SK-N-SH treated with all-trans-retinoic acid at 6 μM for 48 hours (cell line): Measurements from ENCODE around the gene KLHL29.

Experiments
- ARNTL ChIP-seq: fragments of 450-650 bp; formaldehyde crosslinking; IDR thresholded peaks from 2 replicates; pipeline ENCODE4 v1.5.0; 2020; ENCODE audit warnings: low read depth, mild to moderate bottlenecking, moderate library complexity, borderline replicate concordance
- GLIS3 ChIP-seq: fragments of 250-450 bp; sonication (Bioruptor Pico); IDR thresholded peaks from 2 replicates; pipeline ENCODE4 v1.5.0; 2020; ENCODE audit warnings: mild to moderate bottlenecking, moderate library complexity
- RARB ChIP-seq: fragments of 250-450 bp; sonication (Bioruptor Pico); IDR thresholded peaks from 2 replicates; pipeline ENCODE4 v1.8.0; 2021; ENCODE audit warnings: mild to moderate bottlenecking, moderate library complexity
- SNAI2 ChIP-seq: fragments of 250-450 bp; sonication (Bioruptor Pico); IDR thresholded peaks from 2 replicates; pipeline ENCODE4 v1.5.0; 2020; ENCODE audit warnings: mild to moderate bottlenecking, moderate library complexity
- ZFP30 ChIP-seq: fragments of 450-650 bp; formaldehyde crosslinking; IDR thresholded peaks from 2 replicates; pipeline ENCODE4 v1.5.0; 2022; ENCODE audit warnings: mild to moderate bottlenecking, moderate library complexity
- ZNF8 ChIP-seq: fragments of 450-650 bp; formaldehyde crosslinking; IDR thresholded peaks from 2 replicates; pipeline ENCODE4 v1.5.0; 2020; ENCODE audit warnings: mild to moderate bottlenecking, moderate library complexity
- TF ChIP-seq, protein P1 (sequence below): fragments of 250-450 bp; sonication (Bioruptor Pico); IDR thresholded peaks from 2 replicates; pipeline ENCODE4 v1.8.0; 2021; ENCODE audit warnings: low read depth, mild to moderate bottlenecking, moderate library complexity, borderline replicate concordance
- TF ChIP-seq, protein P2 (sequence below): fragments of 250-450 bp; sonication (Bioruptor Pico); IDR thresholded peaks from 2 replicates; pipeline ENCODE4 v1.5.1; 2020; ENCODE audit warnings: low read depth, mild to moderate bottlenecking, moderate library complexity
- TF ChIP-seq, protein P3 (sequence below): fragments of 250-450 bp; sonication (Bioruptor Pico); IDR thresholded peaks from 2 replicates; pipeline ENCODE4 v1.5.0; 2020; ENCODE audit warnings: mild to moderate bottlenecking, moderate library complexity

DNA sequence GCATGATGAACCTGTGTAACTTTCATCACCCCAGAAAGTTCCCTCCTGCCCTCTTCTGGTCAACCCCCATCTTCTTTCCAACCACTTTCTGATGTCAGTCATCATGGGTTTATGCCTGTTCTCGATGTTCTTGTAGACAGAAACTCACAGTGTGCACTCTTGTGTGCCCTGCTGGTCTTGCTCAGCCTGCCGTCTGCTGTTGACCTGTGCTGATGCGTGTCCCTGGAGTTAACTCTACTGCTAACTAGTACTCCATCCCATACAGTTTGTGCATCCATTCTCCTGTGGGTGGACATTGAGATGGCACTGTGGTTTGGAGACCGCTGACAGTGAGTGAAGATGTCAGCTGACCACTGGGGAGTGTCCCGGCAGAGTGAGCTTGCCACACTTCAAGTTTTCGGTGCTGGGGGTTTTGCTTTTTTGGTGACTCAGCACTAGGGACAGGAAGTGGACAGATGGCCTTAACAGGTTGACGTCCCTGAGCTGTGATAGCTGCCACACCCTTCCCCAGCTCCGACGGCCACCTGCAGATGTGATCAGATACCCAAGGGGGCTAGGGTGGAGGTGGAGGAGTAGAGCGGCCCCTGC is 14.8 kb downstream of the KLHL29 start:
- TF ChIP-seq ZFP30: no peak
- no peak for TF ChIP-seq RARB
- TF ChIP-seq ZNF8 (CRISPR knock-in tag): no peak
- no peak for TF ChIP-seq SNAI2
- TF ChIP-seq, protein P1, sequence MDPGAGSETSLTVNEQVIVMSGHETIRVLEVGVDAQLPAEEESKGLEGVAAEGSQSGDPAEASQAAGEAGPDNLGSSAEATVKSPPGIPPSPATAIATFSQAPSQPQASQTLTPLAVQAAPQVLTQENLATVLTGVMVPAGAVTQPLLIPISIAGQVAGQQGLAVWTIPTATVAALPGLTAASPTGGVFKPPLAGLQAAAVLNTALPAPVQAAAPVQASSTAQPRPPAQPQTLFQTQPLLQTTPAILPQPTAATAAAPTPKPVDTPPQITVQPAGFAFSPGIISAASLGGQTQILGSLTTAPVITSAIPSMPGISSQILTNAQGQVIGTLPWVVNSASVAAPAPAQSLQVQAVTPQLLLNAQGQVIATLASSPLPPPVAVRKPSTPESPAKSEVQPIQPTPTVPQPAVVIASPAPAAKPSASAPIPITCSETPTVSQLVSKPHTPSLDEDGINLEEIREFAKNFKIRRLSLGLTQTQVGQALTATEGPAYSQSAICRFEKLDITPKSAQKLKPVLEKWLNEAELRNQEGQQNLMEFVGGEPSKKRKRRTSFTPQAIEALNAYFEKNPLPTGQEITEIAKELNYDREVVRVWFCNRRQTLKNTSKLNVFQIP: no peak
- TF ChIP-seq ARNTL (CRISPR knock-in tag): no peak
- TF ChIP-seq, protein P2, sequence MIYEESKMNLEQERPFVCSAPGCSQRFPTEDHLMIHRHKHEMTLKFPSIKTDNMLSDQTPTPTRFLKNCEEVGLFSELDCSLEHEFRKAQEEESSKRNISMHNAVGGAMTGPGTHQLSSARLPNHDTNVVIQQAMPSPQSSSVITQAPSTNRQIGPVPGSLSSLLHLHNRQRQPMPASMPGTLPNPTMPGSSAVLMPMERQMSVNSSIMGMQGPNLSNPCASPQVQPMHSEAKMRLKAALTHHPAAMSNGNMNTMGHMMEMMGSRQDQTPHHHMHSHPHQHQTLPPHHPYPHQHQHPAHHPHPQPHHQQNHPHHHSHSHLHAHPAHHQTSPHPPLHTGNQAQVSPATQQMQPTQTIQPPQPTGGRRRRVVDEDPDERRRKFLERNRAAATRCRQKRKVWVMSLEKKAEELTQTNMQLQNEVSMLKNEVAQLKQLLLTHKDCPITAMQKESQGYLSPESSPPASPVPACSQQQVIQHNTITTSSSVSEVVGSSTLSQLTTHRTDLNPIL: no peak
- no peak for TF ChIP-seq GLIS3
- TF ChIP-seq, protein P3, sequence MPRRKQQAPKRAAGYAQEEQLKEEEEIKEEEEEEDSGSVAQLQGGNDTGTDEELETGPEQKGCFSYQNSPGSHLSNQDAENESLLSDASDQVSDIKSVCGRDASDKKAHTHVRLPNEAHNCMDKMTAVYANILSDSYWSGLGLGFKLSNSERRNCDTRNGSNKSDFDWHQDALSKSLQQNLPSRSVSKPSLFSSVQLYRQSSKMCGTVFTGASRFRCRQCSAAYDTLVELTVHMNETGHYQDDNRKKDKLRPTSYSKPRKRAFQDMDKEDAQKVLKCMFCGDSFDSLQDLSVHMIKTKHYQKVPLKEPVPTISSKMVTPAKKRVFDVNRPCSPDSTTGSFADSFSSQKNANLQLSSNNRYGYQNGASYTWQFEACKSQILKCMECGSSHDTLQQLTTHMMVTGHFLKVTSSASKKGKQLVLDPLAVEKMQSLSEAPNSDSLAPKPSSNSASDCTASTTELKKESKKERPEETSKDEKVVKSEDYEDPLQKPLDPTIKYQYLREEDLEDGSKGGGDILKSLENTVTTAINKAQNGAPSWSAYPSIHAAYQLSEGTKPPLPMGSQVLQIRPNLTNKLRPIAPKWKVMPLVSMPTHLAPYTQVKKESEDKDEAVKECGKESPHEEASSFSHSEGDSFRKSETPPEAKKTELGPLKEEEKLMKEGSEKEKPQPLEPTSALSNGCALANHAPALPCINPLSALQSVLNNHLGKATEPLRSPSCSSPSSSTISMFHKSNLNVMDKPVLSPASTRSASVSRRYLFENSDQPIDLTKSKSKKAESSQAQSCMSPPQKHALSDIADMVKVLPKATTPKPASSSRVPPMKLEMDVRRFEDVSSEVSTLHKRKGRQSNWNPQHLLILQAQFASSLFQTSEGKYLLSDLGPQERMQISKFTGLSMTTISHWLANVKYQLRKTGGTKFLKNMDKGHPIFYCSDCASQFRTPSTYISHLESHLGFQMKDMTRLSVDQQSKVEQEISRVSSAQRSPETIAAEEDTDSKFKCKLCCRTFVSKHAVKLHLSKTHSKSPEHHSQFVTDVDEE (CRISPR knock-in tag): no peak
